Ascending aorta (tissue), 2 donors: ENCODE data around the gene GRK5. TPM values are rescaled to one million over a fixed set of nuclear protein-coding genes. Genes with fewer than 3 reads are reported as not detected.

Experiments
- DNase-seq, 2 donors: peaks; one replicate each; pipeline ENCODE4 v3.0.0-alpha.2; 2019; ENCODE audit warnings: low spot score in 2 of 2
- H3K27ac ChIP-seq, 2 donors: fragments of 200-600 bp; sonication (generic); one replicate each; pipeline ENCODE4 v1.5.1; 2016 to 2017; ENCODE audit warnings: mild to moderate bottlenecking in 1 of 2
- H3K27me3 ChIP-seq: fragments of 200-600 bp; sonication (generic); one replicate; pipeline ENCODE4 v1.5.1; 2017
- H3K36me3 ChIP-seq, 2 donors: fragments of 200-600 bp; sonication (generic); one replicate each; pipeline ENCODE4 v1.5.1; 2016
- H3K4me1 ChIP-seq, 2 donors: fragments of 200-600 bp; sonication (generic); one replicate each; pipeline ENCODE4 v1.5.1; 2016 to 2017; ENCODE audit warnings: mild to moderate bottlenecking in 1 of 2
- H3K4me3 ChIP-seq, 2 donors: fragments of 200-600 bp; sonication (generic); one replicate each; pipeline ENCODE4 v1.5.1; 2016 to 2017; ENCODE audit warnings: mild to moderate bottlenecking in 1 of 2
- H3K9me3 ChIP-seq, 2 donors: fragments of 200-600 bp; sonication (generic); one replicate each; pipeline ENCODE4 v1.5.1; 2016
- intact Hi-C: fragments of 100-400 bp; cut with DNase I; formaldehyde crosslinking; loops from one replicate; pipeline ENCODE4 v1.15.1; 2023
- total RNA-seq: library from RNA; depleted of rRNA; stranded (reverse); fragments of >200 nt; gene quantifications from one replicate; pipeline ENCODE4 v1.1.0, GENCODE V29; 2016
- TF ChIP-seq, protein P1 (sequence below), 3 experiments: fragments of 200-600 bp in 2 of 3; fragments of 450-650 bp in 1 of 3; sonication (generic) in 2 of 3; IDR thresholded peaks; one replicate each; pipeline ENCODE4 v1.5.1; 2016 to 2019; ENCODE audit warnings: antibody characterized with exemption in 3 of 3, mild to moderate bottlenecking in 1 of 3, moderate library complexity in 1 of 3

GRK5 gene
- total RNA-seq, 1 donor from 2014 or later: 75.5 TPM

DNA sequence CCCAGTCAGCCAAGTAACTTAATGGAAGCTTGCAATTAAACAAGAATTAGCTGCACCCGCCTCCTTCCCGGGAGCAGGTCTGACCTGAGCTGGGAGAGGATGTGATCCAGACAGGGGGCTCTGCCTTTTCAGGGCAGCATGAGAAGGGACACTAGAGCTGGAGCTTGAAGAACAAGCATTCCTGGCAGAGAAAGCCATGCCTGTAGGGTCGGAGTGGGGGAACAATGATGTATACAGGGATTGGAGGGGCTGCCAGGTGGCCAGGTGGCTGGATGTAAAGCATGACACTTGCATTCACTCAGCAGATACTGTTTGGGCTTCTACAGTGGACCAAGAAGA is 112.5 kb downstream of the GRK5 start:
- Histone ChIP-seq H3K9me3 (no peaks in the 10 kb centered on the region), H3K36me3 (peaks cover 0 to 3% of the 10 kb centered on the region in 2 donors), H3K27ac (no peak overlapping the region), H3K4me1 (peaks cover 19 to 56% of the 10 kb centered on the region in 2 donors), H3K27me3 (no peaks in the 10 kb centered on the region), H3K4me3 (no peak overlapping the region)
- TF ChIP-seq, protein P1, sequence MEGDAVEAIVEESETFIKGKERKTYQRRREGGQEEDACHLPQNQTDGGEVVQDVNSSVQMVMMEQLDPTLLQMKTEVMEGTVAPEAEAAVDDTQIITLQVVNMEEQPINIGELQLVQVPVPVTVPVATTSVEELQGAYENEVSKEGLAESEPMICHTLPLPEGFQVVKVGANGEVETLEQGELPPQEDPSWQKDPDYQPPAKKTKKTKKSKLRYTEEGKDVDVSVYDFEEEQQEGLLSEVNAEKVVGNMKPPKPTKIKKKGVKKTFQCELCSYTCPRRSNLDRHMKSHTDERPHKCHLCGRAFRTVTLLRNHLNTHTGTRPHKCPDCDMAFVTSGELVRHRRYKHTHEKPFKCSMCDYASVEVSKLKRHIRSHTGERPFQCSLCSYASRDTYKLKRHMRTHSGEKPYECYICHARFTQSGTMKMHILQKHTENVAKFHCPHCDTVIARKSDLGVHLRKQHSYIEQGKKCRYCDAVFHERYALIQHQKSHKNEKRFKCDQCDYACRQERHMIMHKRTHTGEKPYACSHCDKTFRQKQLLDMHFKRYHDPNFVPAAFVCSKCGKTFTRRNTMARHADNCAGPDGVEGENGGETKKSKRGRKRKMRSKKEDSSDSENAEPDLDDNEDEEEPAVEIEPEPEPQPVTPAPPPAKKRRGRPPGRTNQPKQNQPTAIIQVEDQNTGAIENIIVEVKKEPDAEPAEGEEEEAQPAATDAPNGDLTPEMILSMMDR (IDR thresholded peaks at IDR 0.05): no peak
- intact Hi-C loops: no loop called here
- no peak for DNase-seq

DNA sequence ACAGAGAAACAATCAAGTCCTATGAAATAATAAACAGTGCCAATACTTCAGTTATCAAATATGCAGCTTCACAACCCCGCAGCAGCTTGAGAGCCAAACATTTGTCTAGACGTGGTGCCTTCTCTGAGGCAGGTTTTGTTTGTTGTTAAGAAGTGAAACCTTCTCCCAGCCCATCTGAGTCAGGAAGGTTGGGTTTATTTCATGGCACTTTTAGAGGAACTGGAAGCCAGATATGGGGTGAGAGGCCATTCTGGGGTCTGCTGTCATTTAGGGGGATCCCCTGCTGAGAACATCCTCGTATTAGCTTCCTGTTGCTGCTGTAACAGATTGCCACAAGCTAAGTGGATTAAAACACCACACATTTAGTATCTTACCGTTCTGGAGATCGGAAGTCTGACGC is 113.6 kb downstream of the GRK5 start:
- Histone ChIP-seq H3K4me3 (no peak overlapping the region), H3K36me3 (peaks cover 0 to 3% of the 10 kb centered on the region in 2 donors), H3K9me3 (no peaks in the 10 kb centered on the region), H3K27me3 (no peaks in the 10 kb centered on the region), H3K27ac (no peak overlapping the region), H3K4me1 (peaks cover 14 to 45% of the 10 kb centered on the region in 2 donors)
- intact Hi-C loops: no loop called here
- no peak for DNase-seq
- TF ChIP-seq, protein P1 (IDR thresholded peaks at IDR 0.05): no peak

DNA sequence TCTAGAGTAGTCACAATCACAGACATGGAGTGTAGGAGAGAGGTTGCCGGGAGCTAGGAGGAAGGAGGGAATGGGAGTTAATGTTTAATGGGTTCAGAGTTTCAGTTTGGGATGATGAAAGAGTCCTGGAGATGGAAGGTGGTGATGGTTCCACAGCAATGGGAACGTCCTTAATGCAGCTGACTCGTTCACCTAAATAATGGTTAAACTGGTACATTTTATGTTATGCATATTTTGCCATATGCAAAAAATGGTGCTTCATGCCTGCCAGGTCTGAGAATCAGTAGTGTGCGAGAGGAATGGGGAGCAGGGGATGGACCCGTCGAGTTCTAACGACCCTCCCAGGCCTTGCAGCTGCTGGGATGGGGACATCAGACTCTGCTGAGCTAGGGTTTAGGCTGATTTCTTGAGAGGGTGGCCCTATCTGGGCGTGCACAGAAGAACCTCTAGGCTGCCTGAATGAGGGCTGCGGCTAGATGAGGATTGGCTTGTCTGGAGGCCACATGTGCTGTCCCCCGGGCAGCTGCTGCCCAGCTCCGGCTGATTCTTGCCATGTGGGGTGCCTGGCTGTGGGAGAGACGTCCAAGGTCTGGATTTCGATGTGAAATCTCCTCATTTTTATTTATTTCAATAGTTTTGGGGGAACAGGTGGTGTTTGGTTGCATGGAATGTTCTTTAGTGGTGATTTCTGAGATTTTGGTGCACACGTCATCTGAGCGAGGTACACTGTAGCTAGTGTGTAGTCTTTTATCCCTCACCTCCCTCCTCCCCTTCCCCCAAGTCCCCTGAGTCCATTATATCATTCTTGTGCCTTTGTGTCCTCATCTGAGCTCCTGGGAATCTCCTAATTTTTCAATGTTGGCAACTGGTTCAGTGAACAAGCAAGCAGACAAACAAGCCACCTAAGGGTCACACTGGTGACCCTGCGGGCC is 116.0 kb downstream of the GRK5 start:
- Histone ChIP-seq H3K27ac (no peak overlapping the region), H3K4me1 (peaks cover 2 to 22% of the 10 kb centered on the region in 2 donors), H3K4me3 (no peak overlapping the region), H3K27me3 (no peaks in the 10 kb centered on the region), H3K36me3 (peaks cover 3 to 8% of the 10 kb centered on the region in 2 donors), H3K9me3 (no peaks in the 10 kb centered on the region)
- TF ChIP-seq, protein P1 (IDR thresholded peaks at IDR 0.05): no peak
- intact Hi-C loops: no loop called here
- no peak for DNase-seq

DNA sequence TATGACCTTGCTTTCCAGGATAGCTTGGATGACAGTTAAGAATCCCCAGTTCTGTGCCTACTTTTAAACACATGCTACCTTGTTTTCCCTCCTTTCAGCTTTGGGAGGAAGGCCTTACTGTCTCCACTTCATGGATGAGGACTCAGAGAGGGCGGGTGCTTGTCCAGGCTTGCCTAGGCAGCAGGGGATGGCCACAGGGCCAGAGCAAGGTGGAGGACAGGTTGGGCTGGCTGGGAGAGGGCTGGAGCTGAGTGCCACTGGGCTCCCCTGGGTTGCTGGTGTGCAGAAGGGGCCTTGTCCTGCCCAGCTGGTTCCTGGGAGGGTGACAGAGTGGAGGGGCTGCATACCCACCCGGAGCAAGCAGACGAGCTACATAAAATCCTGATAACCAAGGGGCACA is 117.8 kb downstream of the GRK5 start:
- TF ChIP-seq, protein P1 (IDR thresholded peaks at IDR 0.05): no peak
- intact Hi-C loops: no loop called here
- no peak overlapping the region for H3K27ac ChIP-seq

DNA sequence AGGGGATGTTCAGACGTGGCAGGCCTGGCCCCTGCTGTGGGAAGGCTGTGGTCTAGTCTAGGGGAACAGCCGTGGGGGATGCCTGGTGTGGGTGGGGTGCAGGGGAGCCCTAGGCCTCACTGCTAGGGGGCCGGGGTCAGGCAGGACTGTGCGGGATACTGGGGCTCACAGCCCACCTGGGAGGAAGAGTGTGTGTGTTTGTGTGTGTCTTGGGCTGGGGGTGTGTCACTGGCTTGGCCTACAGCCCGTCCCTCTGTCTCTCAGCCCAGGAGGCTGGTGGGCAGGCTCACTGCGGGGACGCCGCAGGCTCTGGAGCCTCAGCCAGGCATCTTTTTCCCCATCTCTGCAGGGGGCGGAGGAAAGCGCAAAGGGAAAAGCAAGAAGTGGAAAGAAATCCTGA is 118.8 kb downstream of the GRK5 start:
- Histone ChIP-seq H3K27ac (no peak overlapping the region), H3K4me1 (peaks cover under 1 to 7% of the 10 kb centered on the region in 2 donors), H3K36me3 (peaks cover 3 to 8% of the 10 kb centered on the region in 2 donors), H3K27me3 (no peaks in the 10 kb centered on the region), H3K9me3 (no peaks in the 10 kb centered on the region), H3K4me3 (no peak overlapping the region)
- TF ChIP-seq, protein P1 (IDR thresholded peaks at IDR 0.05): no peak
- no peak for DNase-seq
- intact Hi-C loops: no loop called here

More for the DNA sequence above, 117.8 kb downstream of the GRK5 start:
- Histone ChIP-seq H3K27me3 (no peaks in the 10 kb centered on the region), H3K4me3 (no peak overlapping the region), H3K9me3 (no peaks in the 10 kb centered on the region), H3K36me3 (peaks cover 3 to 8% of the 10 kb centered on the region in 2 donors), H3K4me1 (peaks cover 0 to 4% of the 10 kb centered on the region in 2 donors)
- no peak for DNase-seq
